Ureter (tissue), 1 donor: ENCODE data around the gene NUAK1. TPM values are rescaled to one million over a fixed set of nuclear protein-coding genes. Genes with fewer than 3 reads are reported as not detected.

ENCODE experiments used
- DNase-seq: peaks from one replicate; pipeline ENCODE4 v3.0.0-alpha.2; 2020; ENCODE audit warnings: low spot score
- total RNA-seq: library from RNA; stranded (reverse); gene quantifications from one replicate; pipeline ENCODE4 v1.2.4, GENCODE V29; 2023
- donor health status: DM: yes; HTN: yes; CAD: no.

The NUAK1 gene
- total RNA-seq, 1 donor from 2014 or later: 16.0 TPM

DNA sequence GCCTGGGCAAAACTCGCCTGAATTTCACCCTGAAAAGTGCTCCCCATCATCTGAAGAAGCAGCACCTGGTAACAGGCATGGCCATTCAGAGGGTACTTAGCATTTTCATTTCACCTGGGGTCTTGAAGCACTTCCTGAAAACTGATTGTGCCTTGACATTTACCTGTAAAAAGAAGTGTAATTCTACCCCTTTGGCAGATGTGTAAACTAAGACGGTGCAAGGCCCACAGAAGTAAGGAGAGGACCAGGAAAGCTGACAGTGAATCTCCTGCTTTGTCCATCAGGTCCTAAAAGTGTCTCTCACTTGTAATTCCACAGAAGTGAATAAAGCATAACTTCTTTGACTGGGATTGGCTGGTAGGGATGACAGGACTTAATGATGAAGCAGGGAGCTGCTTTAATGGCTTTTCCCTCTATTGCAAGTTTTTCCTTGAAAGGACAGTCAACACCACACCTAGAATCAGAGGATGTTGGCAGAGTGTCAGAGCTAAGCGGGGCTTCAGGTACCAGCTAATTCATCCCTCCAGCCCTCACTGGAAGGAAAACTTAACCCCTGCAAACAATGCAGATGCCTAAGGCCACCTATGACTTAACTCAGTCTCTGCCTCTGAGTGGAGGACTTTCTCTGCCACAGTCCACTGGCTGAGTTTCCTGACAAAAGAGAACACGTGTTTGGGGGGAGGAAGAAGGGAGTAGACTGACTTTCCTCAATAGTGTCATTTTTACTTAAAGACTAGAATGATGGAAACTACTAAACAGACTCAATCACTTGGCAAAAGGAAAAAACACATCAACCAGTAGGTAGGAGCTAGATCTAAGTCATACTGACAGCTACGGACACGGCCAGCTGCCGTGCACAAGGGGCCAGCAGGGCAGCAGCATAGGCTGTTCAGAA lies 74.7 kb downstream of the NUAK1 start:
- no peak for DNase-seq

DNA sequence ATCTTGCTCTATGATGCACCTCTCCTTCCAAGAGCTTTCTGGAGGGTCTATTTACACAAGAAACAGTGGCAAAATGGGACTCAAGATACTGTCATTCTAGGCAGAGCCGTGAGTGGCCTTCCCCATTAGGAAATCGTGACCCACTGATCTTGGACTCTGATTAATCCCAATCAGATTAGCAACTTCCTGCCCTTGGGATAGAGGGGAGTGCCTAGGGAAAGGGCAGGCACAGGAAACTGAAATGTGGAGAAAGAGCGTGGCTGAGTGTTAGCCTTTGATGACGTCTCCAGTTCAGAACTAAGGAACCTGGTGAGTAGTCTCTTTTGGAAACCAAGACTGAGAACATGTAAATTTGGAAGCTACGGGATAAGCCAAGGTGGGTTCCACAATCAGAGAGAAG lies 76.1 kb downstream of the NUAK1 start:
- DNase-seq: no peak

DNA sequence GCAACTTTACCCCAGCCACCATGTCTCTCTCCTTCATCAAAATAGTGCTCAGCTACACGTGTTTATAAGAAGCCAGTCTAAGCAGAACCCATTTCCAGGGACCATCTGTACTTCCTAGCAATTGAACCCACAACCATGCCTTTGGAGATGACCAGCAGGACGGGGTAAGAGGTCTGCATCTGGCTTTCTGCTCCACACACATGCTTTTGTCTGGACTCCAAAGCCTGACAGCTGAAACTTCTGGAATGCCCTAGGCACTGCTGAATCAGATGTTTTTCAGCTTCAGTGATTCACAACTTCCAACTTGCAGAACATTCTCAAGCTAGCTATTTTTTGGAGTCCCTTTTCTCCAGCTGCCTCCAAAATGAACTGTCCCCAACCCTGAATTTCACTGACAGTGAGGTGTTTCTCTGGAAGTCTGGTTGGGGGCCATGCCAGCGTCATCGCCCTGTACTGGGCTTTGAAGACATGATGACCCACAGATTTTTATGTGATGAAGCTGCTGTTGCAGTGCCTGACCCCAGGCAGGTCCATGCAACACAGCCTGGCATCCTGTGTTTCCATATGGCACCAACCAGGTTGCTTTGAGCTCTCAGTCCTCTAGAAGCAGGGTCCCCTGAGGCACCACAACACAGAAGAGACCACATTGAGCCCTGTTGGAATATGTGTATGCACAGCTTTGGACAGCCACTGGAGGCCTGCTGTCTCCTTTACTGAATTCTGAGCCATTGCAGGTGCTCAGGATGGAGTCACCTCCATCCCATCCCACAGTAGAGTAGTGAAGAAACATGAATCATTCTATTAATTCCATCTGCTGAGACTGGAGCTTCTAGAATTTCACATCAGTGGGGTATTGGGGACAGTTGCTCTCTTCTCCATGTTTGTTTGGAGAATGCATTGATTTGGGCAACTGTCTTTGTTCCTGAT lies 80.2 kb downstream of the NUAK1 start:
- no peak for DNase-seq

DNA sequence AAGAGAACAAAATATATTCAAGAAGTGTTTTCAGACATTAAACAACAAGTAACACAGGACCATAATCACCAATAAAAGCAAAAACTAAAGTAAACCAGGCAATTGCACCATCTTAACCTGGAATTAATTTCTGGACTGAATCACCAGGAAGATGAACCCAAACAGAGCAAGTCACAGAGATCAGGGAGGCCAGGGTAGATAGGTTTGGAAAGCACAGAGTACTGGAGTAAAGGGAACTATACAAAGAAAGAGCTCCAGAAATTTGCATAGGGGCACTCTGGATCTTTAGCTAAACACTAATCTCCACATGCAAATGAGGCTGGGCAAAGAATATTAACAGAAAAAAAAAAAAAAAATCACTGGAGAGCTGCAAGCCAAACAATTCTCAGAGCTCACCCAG lies 84.7 kb downstream of the NUAK1 start:
- DNase-seq: no peak

DNA sequence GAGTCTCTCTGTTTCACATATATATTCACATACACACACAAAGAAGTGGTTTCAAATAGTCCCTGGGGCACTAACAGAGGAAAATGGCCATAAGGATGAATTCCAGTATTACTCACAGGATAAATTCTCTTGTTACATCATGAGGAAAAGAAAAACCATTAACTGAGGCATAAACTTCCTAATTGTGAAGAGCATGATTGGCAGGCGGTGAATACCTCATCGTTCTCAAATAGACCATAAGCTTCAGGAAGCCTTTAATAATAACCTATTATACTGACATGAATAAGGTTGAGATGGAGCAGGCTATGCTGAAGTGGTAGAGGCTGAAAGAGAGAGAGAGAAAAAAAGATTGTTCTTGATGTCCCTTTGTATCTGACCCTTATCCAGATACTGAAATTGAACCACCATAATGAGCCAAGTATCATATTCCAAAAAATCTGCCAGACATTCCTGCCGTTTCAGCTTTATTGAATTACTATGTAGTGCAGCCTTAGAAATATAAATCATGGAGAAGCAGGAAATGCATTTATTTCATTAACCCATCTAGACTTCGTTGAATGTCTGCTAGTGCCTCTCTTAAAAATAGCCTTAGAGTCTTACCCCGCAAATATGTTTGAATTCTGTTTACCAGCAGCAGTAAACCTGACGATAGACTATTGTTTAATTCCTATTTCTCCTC lies 86.8 kb downstream of the NUAK1 start:
- no peak for DNase-seq

DNA sequence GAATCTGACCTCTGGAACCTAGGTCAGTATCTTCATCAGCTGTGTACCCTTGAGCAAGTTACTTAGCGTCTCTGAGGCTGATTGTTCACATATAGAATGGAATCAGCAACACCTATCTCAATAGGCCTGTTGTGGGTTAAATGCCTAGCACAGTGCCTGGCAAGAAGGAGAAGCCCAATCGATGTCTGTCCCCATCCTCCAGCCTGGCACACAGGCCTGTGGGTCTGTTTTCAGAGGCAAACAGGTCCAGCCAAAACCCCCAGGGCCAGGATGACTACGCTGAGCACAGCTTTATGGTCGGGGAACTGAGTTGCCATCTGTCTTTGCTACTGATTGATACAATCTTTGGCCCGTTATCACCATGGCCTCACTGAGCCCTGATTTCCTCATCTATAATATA lies 89.2 kb downstream of the NUAK1 start:
- no peak for DNase-seq

DNA sequence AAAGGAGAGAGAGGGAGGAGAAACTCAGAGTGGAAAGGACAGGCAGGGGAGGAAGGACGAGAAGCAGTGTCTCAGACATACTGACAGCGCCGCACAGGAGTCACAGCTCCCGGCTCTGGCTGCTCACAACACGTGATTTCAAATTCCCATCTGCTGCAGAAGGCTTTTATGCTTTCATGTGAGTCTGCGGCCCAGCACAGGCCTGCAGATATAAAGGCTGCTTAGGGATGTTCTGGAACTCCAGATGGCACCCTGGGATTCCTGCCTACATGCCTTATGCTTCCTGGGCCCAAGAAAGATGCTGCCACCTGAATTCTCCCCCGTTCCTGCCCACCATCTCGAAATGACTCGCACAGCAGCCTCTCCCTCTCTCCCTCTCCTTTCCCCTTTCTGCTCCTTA lies 89.6 kb downstream of the NUAK1 start:
- no peak for DNase-seq

DNA sequence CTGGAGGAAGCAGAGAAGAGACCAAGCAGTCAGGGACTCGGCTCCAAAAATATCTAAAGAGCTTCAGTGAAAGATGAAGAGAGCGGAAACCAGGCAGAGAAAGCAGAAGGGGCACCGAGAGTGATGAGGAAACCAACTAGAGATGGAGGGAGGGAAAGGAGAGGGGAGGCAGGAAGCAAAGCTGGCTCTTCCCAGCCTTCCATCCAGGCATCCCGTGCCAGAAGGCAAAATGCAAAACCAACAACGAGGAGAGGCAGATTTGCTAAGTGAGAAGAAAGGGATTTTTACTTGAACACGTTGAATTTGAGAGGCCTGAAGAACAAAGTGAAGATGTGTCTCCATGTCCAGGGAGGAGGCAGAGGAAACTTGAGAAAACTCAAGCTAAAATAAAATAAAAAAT lies 90.1 kb downstream of the NUAK1 start:
- DNase-seq: no peak

DNA sequence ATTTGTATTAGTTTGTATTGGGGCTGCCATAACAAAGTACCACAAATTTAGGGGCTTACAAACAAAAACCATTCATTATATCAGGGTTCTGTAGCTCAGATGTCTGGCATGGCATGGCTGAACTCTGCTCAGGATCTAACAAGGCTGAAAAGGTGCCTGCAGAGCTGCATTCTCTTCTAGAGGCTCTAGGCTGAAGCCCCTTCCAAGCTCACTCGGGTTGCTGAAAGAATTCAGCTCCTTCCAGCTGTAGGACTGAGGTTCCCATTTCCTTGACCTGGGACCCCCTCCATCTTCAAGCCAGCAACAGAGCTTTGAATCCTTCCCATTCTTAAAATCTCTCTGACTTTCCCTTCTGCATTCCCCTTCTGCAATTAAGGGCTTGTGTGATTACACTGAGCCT lies 90.7 kb downstream of the NUAK1 start:
- no peak for DNase-seq

DNA sequence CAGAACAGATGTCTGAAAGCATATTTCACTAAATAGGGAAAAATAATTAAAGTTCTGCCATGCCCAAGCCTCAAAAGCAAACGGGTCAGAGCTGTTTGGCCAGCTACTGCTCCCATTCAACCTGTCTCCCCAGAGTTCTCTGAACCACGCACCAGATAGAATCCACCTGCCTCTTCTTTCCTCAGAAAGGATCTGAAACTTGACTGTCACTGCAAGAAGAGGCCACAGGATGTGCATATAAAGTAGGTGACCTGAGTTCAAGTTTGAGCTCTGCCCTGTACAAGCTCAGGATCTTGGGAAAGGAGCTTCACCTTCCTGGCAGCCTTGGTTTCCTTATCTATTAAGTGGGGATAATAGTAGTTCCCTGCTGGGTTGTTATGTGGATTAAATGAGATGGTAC lies 91.8 kb downstream of the NUAK1 start:
- DNase-seq: no peak

DNA sequence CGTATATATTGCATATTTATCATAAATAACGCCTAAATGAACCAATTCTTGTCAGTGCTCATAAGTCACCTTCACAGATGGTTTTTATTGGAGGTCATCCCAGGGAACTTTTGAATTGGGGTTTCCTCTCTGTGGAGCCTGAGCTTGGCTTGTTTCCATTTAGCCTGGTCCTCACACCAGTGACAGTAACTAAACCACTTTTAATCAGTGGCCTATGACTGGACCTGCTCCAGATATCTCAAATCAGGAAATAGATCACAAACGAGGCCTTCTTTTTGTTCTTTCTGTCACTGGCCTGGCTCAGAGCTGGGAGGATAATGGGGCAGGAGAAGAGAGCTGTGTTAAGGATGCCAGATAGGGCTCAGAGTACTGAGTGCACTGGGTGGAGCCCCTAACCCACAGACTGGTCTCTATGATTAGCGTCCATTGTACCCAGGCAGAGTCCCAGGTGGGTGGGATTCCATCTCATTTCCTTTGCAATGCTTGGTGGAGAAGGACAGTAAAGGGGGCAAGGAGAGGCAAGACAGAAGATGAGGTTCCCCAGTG lies 92.4 kb downstream of the NUAK1 start:
- DNase-seq: no peak

DNA sequence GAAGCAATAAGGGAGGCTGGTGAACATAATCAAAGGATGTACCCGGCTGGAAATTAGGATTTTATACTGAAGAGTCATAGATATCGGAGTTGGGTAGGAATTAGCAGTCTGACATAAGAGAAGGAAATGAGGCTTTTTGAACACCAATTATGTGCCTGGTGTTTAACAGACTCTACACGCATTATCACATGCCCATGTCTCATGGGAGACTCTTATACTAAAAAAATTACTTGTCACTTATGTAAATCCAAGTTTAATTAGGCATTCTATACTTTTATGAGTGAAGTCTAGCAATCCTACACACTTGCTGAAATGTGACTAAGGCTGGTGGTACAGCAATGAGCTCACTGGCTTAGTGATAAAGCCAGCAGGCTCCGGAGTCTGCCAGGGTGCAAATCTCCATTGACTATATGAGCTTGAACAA lies 93.5 kb downstream of the NUAK1 start:
- no peak for DNase-seq

DNA sequence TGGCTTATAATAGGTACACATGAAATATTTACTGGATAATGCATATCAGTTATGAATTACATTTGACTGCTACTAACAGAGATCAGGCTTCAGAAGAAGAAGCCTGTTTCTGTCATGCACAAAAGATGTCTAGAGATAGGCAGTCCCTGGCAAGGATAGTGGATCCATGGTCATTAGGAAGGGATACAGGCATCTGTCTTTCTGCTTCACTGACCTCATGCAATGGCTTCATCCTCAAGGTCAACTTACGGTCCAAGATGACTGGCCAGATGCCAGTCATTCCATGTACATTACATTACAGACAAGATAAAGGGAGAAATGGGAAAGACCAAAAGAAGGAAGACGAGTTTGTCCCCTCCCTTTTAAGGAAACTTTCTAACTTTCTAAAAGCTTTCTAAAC lies 94.0 kb downstream of the NUAK1 start:
- DNase-seq: no peak

DNA sequence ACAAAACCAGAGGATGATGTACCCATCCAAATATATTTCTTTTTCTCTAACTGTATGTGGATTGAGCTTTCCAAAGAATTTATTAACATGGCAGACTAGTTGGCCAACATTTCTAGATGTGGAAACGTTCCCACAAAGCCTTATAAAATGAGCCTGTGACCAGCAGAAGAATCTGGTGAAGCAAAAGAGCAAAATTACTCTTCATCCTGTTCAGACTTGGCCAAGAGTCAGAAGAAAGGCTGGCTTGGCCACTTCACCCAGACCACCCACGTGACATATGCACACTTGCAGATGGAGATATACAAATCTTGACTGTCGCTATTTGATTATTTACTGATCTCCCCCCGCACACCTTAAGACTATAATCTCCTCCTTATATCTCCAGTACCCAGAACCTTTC lies 96.7 kb downstream of the NUAK1 start:
- no peak for DNase-seq

DNA sequence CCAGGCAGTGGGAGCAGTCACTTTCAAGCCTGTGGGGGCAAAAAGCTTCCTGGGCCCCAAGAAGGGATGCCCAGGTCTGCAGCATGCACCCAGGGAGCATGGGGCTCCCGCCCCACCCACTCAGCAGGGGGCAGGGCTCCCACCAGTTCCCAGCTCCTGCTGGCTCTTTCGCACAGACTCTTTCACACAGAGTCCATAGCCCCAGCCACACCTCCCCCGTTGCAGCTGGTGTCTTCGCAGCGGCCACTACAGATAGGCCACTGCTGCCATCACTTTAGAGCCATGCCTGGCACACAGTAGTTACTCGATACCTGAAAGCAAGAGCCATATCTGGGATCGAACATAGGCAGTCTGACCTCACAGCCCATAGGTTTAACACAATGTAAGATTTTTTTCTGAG lies 98.2 kb downstream of the NUAK1 start:
- no peak for DNase-seq

DNA sequence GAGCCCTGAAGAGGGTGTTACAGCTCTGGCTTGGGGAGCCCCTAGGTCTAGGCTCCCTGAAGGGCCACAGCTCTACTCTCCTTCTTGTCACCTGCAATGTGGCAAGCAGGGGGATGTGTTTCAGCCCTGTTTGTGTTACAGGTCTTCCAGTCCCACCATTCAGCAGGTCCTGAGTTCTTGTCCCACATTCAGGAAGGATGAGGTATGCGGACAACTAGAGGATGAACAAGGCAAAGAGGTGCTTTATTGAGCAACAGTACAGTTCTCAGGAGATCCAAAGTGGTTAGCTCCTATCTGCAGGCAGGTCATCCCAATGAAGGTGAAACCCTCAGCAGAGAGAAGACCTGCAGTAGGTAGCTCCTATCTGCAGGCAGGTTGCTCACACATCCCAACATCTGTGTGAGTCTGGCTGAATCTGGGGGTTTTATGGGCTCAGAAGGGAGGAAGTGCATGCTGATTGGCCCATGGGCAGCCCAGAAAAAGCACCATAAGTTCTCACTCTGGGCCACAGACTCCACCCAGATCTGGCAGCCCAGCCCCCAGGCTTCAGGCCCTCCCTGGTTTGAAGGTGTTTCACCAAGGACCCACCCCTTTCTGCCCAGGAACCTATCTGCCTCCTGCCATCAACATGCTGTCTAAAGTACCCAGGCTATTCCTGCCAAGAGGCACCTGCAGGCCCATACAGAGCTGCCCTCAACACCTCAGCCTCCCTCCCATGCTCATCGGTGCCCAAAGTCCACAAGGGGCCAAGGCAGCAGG lies 98.9 kb downstream of the NUAK1 start:
- DNase-seq: no peak

DNA sequence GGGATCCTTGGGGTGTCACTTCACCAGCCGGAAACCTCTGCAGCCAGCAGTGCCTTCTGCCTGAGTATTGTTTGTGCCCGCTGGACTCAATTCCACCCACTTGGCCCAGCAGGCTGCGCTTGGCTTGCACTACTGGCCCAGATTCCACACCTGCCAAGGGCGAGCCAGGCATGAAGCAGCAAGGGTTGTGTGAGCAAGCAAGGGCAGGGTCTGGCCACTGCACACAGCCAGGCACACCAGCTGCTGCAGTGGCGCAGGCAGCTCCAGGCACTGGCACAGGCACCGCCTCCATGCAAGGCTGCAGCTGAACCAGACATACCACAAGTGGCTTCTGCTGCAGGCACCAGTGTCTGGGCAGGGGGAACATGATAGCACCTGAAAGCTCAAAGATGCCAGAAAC lies 99.5 kb downstream of the NUAK1 start:
- no peak for DNase-seq

DNA sequence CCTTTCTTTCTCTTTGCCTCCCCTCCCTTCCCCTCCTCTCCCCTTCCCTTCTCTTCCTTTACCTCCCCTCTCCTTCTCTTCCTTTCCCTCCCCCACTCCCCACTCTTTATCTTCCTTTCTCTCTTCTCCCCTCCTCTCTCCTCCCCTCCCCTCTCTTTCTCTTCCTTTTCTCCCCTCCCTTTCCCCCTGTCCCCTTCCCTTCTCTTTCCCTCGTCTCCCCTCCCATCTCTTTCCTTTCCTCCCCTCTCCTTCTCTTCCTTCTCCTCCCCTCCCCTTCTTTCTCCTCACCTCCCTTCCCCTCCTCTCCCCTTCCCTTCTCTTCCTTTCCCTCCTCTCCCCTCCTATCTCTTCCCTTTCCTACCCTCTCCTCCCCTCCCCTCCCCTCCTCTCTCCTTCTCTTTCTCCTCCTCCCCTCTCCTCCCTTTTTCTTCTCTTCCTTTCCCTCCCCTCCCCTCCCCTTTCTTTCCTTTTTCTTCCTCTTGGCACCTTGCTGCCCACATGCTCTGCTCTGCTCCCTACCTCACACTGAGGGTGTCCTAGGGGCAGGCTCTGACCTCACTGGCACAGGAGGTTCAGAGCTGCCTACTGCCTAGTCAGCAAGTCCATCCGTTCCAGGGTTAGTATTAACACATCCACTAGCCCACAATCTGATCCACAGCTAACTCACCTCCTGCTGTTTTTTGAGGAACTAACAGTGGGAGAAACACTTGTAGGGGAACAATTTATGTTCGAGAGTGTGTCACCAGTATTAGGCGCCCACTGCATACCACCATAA lies 101.0 kb downstream of the NUAK1 start:
- no peak for DNase-seq

DNA sequence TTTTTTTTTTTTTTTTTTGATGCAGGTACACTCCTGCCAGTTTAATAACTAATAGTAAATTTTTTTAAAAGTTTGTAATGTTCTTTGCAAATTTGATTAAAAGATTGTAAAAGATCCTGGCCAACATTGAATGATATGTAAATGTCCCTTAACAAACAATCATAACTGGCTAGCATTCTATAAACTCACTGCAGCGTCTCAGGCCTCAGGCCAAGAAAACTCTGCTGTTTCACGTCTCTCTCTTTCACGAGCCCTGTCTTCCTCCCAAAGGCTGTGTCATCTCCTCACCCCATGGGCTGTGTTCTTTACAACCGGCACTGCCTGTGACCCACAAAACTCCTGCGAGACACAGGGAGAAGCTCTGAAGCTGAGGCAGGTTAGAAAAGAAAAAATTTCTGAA lies 103.3 kb downstream of the NUAK1 start:
- no peak for DNase-seq

DNA sequence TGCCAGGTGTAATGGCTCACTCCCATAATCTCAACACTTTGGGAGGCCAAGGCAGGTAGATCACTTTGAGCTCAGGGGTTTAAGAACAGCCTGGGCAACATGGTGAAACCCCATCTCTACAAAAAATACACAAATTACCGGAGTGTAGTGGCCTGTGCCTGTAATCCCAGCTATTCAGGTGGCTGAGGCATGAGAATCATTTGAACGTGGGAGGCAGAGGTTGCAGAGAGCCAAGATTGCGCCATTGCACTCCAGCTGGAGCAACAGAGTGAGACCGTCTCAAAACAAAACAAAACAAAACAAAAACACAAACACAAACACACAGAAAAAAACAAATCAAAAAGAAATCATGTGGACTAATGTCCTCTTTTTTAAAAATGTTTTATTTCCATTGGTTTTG lies 104.4 kb downstream of the NUAK1 start:
- DNase-seq: no peak
